Iris pigment epithelial cell (primary cell): Measurements from ENCODE around the gene BDKRB1.

ENCODE experiments used
- DNase-seq: peaks from one replicate; pipeline ENCODE4 v3.0.0-alpha.2; 2011; ENCODE audit warnings: low read depth

Gene BDKRB1

GRCh38 chr14:96261772-96262655, 6.0 kb downstream of the BDKRB1 start:
- DNase-seq = no peak

GRCh38 chr14:96263347-96264199, 7.6 kb downstream of the BDKRB1 start:
- no peak for DNase-seq

- no peak for DNase-seq
Measured at GRCh38 chr14:96264200-96264553, 8.2 kb downstream of the BDKRB1 start.

GRCh38 chr14:96264853-96265252, 8.8 kb downstream of the BDKRB1 start:
- no peak for DNase-seq

- DNase-seq = no peak
Measured at GRCh38 chr14:96265383-96266095, 9.5 kb downstream of the BDKRB1 start.

GRCh38 chr14:96267336-96267735, 11.3 kb downstream of the BDKRB1 start:
- DNase-seq = peak; percentile 82

- DNase-seq = no peak
Measured at GRCh38 chr14:96267916-96268315, 11.9 kb downstream of the BDKRB1 start.

GRCh38 chr14:96268431-96269358, 12.7 kb downstream of the BDKRB1 start:
- DNase-seq = peak; percentile 98

GRCh38 chr14:96269359-96269710, 13.3 kb downstream of the BDKRB1 start:
- no peak for DNase-seq

GRCh38 chr14:96270565-96271420, 14.8 kb downstream of the BDKRB1 start:
- no peak for DNase-seq

GRCh38 chr14:96271421-96271762, 15.4 kb downstream of the BDKRB1 start:
- DNase-seq = no peak

GRCh38 chr14:96272777-96273473, 16.9 kb downstream of the BDKRB1 start:
- DNase-seq = peak; percentile 64

- DNase-seq = no peak
Measured at GRCh38 chr14:96273629-96274028, 17.6 kb downstream of the BDKRB1 start.

GRCh38 chr14:96274122-96274521, 18.1 kb downstream of the BDKRB1 start:
- no peak for DNase-seq

GRCh38 chr14:96274543-96274942, 18.5 kb downstream of the BDKRB1 start:
- DNase-seq = peak; percentile 92

GRCh38 chr14:96275177-96276112, 19.4 kb downstream of the BDKRB1 start:
- peak; percentile 79 for DNase-seq

GRCh38 chr14:96277890-96278289, 21.9 kb downstream of the BDKRB1 start:
- no peak for DNase-seq

- DNase-seq = no peak
Measured at GRCh38 chr14:96279564-96279963, 23.6 kb downstream of the BDKRB1 start.

GRCh38 chr14:96280104-96280503, 24.1 kb downstream of the BDKRB1 start:
- no peak for DNase-seq
